ENCODE measurements around the gene INHBE.

Gene INHBE

GRCh38 chr12:57472391-57472790 lies 17.3 kb downstream of the INHBE start:
- Histone ChIP-seq H3K27me3 (ENCODE audit: insufficient read depth, low read length, poor library complexity) (no peaks in the 10 kb centered on the region), H3K4me1 (ENCODE audit: insufficient read depth, low read length) (peaks cover 18% of the 10 kb centered on the region), H4K20me1 (ENCODE audit: insufficient read depth, low read length) (no peaks in the 10 kb centered on the region), H3K79me2 (ENCODE audit: insufficient read depth, low read length) (peaks cover 14% of the 10 kb centered on the region), H3K4me2 (ENCODE audit: insufficient read depth, low read length) (no peak overlapping the region), H3K9ac (ENCODE audit: low read depth, low read length) (no peak overlapping the region), H3K9me3 (ENCODE audit: insufficient read depth, low read length, severe bottlenecking) (no peaks in the 10 kb centered on the region), H3K36me3 (ENCODE audit: insufficient read depth, low read length) (peaks cover 20% of the 10 kb centered on the region), H2AFZ (ENCODE audit: low read depth, low read length) (no peak overlapping the region), H3K4me3 (ENCODE audit: low read depth in 1 of 2, low read length in 2 of 2) (no peak overlapping the region), H3K27ac (ENCODE audit: low read length) (no peak overlapping the region)
- TF ChIP-seq CTCF (IDR thresholded peaks at IDR 0.05; ENCODE audit: borderline replicate concordance, extremely low read depth, low read length, poor library complexity, severe bottlenecking) = no peak
- ATAC-seq (ENCODE audit: insufficient read depth, low read depth) (no peak), DNase-seq (no peak)

- H3K4me2 ChIP-seq (ENCODE audit: insufficient read depth, low read length) = no peak overlapping the region
- no peak overlapping the region for H3K9ac ChIP-seq (ENCODE audit: low read depth, low read length)
- TF ChIP-seq EZH2 (IDR thresholded peaks at IDR 0.05; ENCODE audit: borderline replicate concordance, low read depth, low read length, severe bottlenecking) (no peak), CTCF (IDR thresholded peaks at IDR 0.05; ENCODE audit: borderline replicate concordance, extremely low read depth, low read length, poor library complexity, severe bottlenecking) (no peak)
- H2AFZ ChIP-seq (ENCODE audit: low read depth, low read length) = no peak overlapping the region
- no peak overlapping the region for H3K27ac ChIP-seq (ENCODE audit: low read length)
- peaks cover 14% of the 10 kb centered on the region for H3K79me2 ChIP-seq (ENCODE audit: insufficient read depth, low read length)
- peaks cover 20% of the 10 kb centered on the region for H3K36me3 ChIP-seq (ENCODE audit: insufficient read depth, low read length)
- H3K4me1 ChIP-seq (ENCODE audit: insufficient read depth, low read length) = peaks cover 28% of the 10 kb centered on the region
- H3K4me3 ChIP-seq (ENCODE audit: low read depth in 1 of 2, low read length in 2 of 2) = no peak overlapping the region
- H4K20me1 ChIP-seq (ENCODE audit: insufficient read depth, low read length) = no peaks in the 10 kb centered on the region
- no peak for ATAC-seq (ENCODE audit: insufficient read depth, low read depth)
- DNase-seq = no peak
- H3K9me3 ChIP-seq (ENCODE audit: insufficient read depth, low read length, severe bottlenecking) = no peaks in the 10 kb centered on the region
- H3K27me3 ChIP-seq (ENCODE audit: insufficient read depth, low read length, poor library complexity) = no peaks in the 10 kb centered on the region
Observed at GRCh38 chr12:57473392-57473791, 18.3 kb downstream of the INHBE start.

- Histone ChIP-seq H3K9ac (ENCODE audit: low read depth, low read length) (no peak overlapping the region), H3K4me2 (ENCODE audit: insufficient read depth, low read length) (no peak overlapping the region), H2AFZ (ENCODE audit: low read depth, low read length) (no peak overlapping the region), H3K36me3 (ENCODE audit: insufficient read depth, low read length) (peaks cover 20% of the 10 kb centered on the region), H3K27ac (ENCODE audit: low read length) (no peak overlapping the region), H4K20me1 (ENCODE audit: insufficient read depth, low read length) (no peaks in the 10 kb centered on the region), H3K27me3 (ENCODE audit: insufficient read depth, low read length, poor library complexity) (no peaks in the 10 kb centered on the region), H3K79me2 (ENCODE audit: insufficient read depth, low read length) (peaks cover 14% of the 10 kb centered on the region), H3K9me3 (ENCODE audit: insufficient read depth, low read length, severe bottlenecking) (no peaks in the 10 kb centered on the region), H3K4me1 (ENCODE audit: insufficient read depth, low read length) (peaks cover 31% of the 10 kb centered on the region), H3K4me3 (ENCODE audit: low read depth in 1 of 2, low read length in 2 of 2) (no peak overlapping the region)
- ATAC-seq (ENCODE audit: insufficient read depth, low read depth) (no peak), DNase-seq (no peak)
- TF ChIP-seq EZH2 (IDR thresholded peaks at IDR 0.05; ENCODE audit: borderline replicate concordance, low read depth, low read length, severe bottlenecking) (no peak), CTCF (IDR thresholded peaks at IDR 0.05; ENCODE audit: borderline replicate concordance, extremely low read depth, low read length, poor library complexity, severe bottlenecking) (no peak)
Observed at GRCh38 chr12:57473886-57474285, 18.8 kb downstream of the INHBE start.

GRCh38 chr12:57474430-57474829 lies 19.3 kb downstream of the INHBE start:
- Histone ChIP-seq H4K20me1 (ENCODE audit: insufficient read depth, low read length) (no peaks in the 10 kb centered on the region), H3K9ac (ENCODE audit: low read depth, low read length) (no peak overlapping the region), H3K9me3 (ENCODE audit: insufficient read depth, low read length, severe bottlenecking) (no peaks in the 10 kb centered on the region), H3K4me1 (ENCODE audit: insufficient read depth, low read length) (peaks cover 31% of the 10 kb centered on the region), H3K36me3 (ENCODE audit: insufficient read depth, low read length) (peaks cover 16% of the 10 kb centered on the region), H2AFZ (ENCODE audit: low read depth, low read length) (no peak overlapping the region), H3K27ac (ENCODE audit: low read length) (no peak overlapping the region), H3K4me3 (ENCODE audit: low read depth in 1 of 2, low read length in 2 of 2) (no peak overlapping the region), H3K27me3 (ENCODE audit: insufficient read depth, low read length, poor library complexity) (no peaks in the 10 kb centered on the region), H3K79me2 (ENCODE audit: insufficient read depth, low read length) (peaks cover 14% of the 10 kb centered on the region), H3K4me2 (ENCODE audit: insufficient read depth, low read length) (no peak overlapping the region)
- no peak for ATAC-seq (ENCODE audit: insufficient read depth, low read depth)
- TF ChIP-seq EZH2 (IDR thresholded peaks at IDR 0.05; ENCODE audit: borderline replicate concordance, low read depth, low read length, severe bottlenecking) (no peak), CTCF (IDR thresholded peaks at IDR 0.05; ENCODE audit: borderline replicate concordance, extremely low read depth, low read length, poor library complexity, severe bottlenecking) (no peak)
- no peak for DNase-seq
